Glutamatergic neuron (in vitro differentiated cells): Measurements from ENCODE around the gene FGF14. TPM values are rescaled to one million over a fixed set of nuclear protein-coding genes. Genes with fewer than 3 reads are reported as not detected.

Experiments used
- DNase-seq: peaks from one replicate; pipeline ENCODE4 v3.0.0; 2022
- H3K27ac Mint-ChIP-seq: one replicate; pipeline ENCODE4 v1.8.0; 2020; ENCODE audit warnings: mild to moderate bottlenecking, mixed read lengths, inconsistent platforms; ENCODE audit not compliant: unreplicated experiment
- H3K27me3 Mint-ChIP-seq: one replicate; pipeline ENCODE4 v1.8.0; 2020; ENCODE audit warnings: mild to moderate bottlenecking, moderate library complexity, mixed read lengths, inconsistent platforms; ENCODE audit not compliant: unreplicated experiment
- H3K36me3 Mint-ChIP-seq: one replicate; pipeline ENCODE4 v1.8.0; 2020; ENCODE audit warnings: mild to moderate bottlenecking, mixed read lengths, inconsistent platforms; ENCODE audit not compliant: unreplicated experiment
- H3K4me1 Mint-ChIP-seq: one replicate; pipeline ENCODE4 v1.8.0; 2020; ENCODE audit warnings: mild to moderate bottlenecking, low read depth, mixed read lengths, inconsistent platforms; ENCODE audit not compliant: unreplicated experiment
- H3K4me3 Mint-ChIP-seq: one replicate; pipeline ENCODE4 v1.8.0; 2020; ENCODE audit warnings: mild to moderate bottlenecking, mixed read lengths, inconsistent platforms; ENCODE audit not compliant: unreplicated experiment
- H3K9me3 Mint-ChIP-seq: one replicate; pipeline ENCODE4 v1.8.0; 2020; ENCODE audit warnings: mild to moderate bottlenecking, moderate library complexity, mixed read lengths, inconsistent platforms; ENCODE audit not compliant: unreplicated experiment
- CTCF ChIP-seq: fragments of 200-600 bp; sonication (generic); IDR thresholded peaks from one replicate; pipeline ENCODE4 v1.5.0; 2021; ENCODE audit not compliant: partially characterized antibody, unreplicated experiment
- total RNA-seq: library from RNA; stranded (reverse); fragmentation: NEBNext Ultra II Directional; extraction: Animal tissue kit (Norgen Biotek cat#: 25700); gene quantifications from one replicate; pipeline ENCODE4 v1.2.1, GENCODE V29; 2021; ENCODE audit not compliant: unreplicated experiment

The FGF14 gene
- total RNA-seq, 1 donor from 2014 or later: 17.8 TPM

- Mint-ChIP-seq H3K36me3 (no peaks in the 10 kb centered on the region), H3K27me3 (peaks cover 2% of the 10 kb centered on the region), H3K27ac (no peak overlapping the region), H3K9me3 (peaks cover 2% of the 10 kb centered on the region), H3K4me1 (no peaks in the 10 kb centered on the region), H3K4me3 (no peak overlapping the region)
- no peak for TF ChIP-seq CTCF
- no peak for DNase-seq
These were observed 397.8 kb downstream of the FGF14 start for GRCh38 chr13:102003848-102004570.

GRCh38 chr13:102002287-102002686, 399.6 kb downstream of the FGF14 start:
- no peaks in the 10 kb centered on the region for H3K4me1 Mint-ChIP-seq
- H3K27ac Mint-ChIP-seq: no peak overlapping the region
- no peaks in the 10 kb centered on the region for H3K36me3 Mint-ChIP-seq
- peaks cover 2% of the 10 kb centered on the region for H3K27me3 Mint-ChIP-seq
- no peak for TF ChIP-seq CTCF
- no peak for DNase-seq
- no peak overlapping the region for H3K4me3 Mint-ChIP-seq
- peaks cover 2% of the 10 kb centered on the region for H3K9me3 Mint-ChIP-seq

GRCh38 chr13:102000764-102001163, 401.1 kb downstream of the FGF14 start:
- peaks cover 3% of the 10 kb centered on the region for H3K4me1 Mint-ChIP-seq
- peaks cover 2% of the 10 kb centered on the region for H3K27me3 Mint-ChIP-seq
- no peaks in the 10 kb centered on the region for H3K36me3 Mint-ChIP-seq
- H3K4me3 Mint-ChIP-seq: no peak overlapping the region
- H3K27ac Mint-ChIP-seq: no peak overlapping the region
- no peak for DNase-seq
- no peak for TF ChIP-seq CTCF
- peaks cover 2% of the 10 kb centered on the region for H3K9me3 Mint-ChIP-seq

GRCh38 chr13:101998129-101998528, 403.7 kb downstream of the FGF14 start:
- Mint-ChIP-seq H3K4me1 (peaks cover 3% of the 10 kb centered on the region), H3K9me3 (peaks cover 1% of the 10 kb centered on the region), H3K27ac (no peak overlapping the region), H3K4me3 (no peak overlapping the region), H3K36me3 (no peaks in the 10 kb centered on the region), H3K27me3 (no peaks in the 10 kb centered on the region)
- TF ChIP-seq CTCF: no peak
- no peak for DNase-seq

- H3K4me3 Mint-ChIP-seq: no peak overlapping the region
- peaks cover 3% of the 10 kb centered on the region for H3K4me1 Mint-ChIP-seq
- DNase-seq: no peak
- H3K27me3 Mint-ChIP-seq: no peaks in the 10 kb centered on the region
- no peaks in the 10 kb centered on the region for H3K36me3 Mint-ChIP-seq
- TF ChIP-seq CTCF: no peak
- H3K9me3 Mint-ChIP-seq: peaks cover 1% of the 10 kb centered on the region
- H3K27ac Mint-ChIP-seq: no peak overlapping the region
These were observed 404.9 kb downstream of the FGF14 start for GRCh38 chr13:101996954-101997353.
